Measurements from ENCODE around the gene DPF3.

DNA sequence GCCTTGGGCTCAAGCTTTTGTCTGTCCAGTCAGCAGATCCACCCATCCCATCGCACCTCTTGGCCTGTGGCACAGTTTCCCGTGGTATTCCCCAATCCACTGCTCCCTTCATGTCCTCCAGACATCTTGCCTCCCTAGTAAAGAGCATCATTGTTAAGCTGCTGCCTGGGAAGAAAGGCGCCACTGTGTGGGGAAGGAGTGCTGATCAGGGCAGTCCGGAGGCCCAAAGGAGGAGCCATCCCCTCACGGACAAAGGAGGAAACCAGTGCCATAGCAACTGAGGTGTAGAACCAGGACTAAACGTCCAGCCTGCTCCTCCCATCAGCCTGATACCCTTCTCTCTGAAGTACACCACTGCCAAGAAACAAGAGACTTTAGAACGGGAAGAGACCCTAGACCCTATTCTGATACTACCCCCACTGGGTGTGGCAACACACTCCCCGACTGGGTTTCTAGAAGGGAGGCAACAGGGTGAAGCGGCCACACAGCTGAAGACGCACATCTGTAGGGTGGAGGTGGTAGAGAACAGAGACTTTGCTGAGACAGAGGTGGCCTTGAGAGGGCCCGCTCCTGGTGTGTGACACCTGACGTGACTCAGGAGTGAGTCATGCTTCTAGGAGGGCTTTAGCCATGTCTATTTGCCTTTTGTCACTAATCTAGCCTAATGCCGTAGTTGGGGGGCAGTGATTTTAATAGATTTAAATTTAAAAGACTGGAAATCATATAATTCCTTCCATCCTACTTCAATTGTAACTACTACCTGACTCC, 185.0 kb downstream of the DPF3 start:
- TF ChIP-seq, protein P1, sequence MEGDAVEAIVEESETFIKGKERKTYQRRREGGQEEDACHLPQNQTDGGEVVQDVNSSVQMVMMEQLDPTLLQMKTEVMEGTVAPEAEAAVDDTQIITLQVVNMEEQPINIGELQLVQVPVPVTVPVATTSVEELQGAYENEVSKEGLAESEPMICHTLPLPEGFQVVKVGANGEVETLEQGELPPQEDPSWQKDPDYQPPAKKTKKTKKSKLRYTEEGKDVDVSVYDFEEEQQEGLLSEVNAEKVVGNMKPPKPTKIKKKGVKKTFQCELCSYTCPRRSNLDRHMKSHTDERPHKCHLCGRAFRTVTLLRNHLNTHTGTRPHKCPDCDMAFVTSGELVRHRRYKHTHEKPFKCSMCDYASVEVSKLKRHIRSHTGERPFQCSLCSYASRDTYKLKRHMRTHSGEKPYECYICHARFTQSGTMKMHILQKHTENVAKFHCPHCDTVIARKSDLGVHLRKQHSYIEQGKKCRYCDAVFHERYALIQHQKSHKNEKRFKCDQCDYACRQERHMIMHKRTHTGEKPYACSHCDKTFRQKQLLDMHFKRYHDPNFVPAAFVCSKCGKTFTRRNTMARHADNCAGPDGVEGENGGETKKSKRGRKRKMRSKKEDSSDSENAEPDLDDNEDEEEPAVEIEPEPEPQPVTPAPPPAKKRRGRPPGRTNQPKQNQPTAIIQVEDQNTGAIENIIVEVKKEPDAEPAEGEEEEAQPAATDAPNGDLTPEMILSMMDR (IDR thresholded peaks at IDR 0.05; ENCODE audit: insufficient read depth, low read length, poor library complexity, severe bottlenecking) = no peak
- no peak for TF ChIP-seq EZH2phosphoT487 (conservative IDR thresholded peaks at IDR 0.05; ENCODE audit: low read length)
